Measurements from ENCODE around the gene ZNF385D. TPM values are rescaled to one million over a fixed set of nuclear protein-coding genes. Genes with fewer than 3 reads are reported as not detected.

The ZNF385D gene
- total RNA-seq, 1 donor from 2014 or later: 0.41 TPM

DNA sequence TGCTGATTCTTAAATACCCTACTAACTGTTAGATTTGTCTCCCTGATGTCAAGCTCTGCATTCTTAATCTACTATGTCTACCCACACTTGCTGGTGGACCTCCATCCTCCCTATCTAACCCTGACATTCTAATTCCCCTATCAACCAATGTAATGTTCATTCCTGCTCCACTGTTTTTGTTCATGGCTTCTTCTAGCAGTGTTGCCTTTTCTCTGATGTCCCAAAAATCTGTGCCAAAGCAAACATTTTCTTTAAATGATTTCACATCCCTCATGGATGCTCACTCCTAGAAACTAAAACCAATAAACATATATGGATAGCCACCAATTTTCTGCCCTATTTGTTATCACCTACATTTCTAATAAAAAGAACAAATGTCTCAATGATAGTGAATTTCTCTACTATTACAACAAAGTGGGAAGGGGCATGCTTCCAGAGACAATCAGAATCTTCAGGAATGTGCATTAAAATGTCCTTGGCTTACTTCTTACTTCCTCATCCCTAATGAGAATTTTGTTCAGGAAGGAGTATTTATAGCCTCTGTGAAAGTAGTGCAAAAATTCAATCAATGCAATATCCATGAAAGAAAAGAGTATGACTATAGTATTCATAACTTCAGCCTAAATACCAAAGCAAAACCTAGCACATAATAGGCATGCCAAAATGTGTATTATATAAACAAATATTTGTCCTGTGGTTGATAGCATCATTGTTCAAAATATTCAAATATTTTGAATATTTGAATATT lies 273.3 kb downstream of the ZNF385D start:
- DNase-seq (ENCODE audit: low spot score): no peak
- TF ChIP-seq, protein P1, sequence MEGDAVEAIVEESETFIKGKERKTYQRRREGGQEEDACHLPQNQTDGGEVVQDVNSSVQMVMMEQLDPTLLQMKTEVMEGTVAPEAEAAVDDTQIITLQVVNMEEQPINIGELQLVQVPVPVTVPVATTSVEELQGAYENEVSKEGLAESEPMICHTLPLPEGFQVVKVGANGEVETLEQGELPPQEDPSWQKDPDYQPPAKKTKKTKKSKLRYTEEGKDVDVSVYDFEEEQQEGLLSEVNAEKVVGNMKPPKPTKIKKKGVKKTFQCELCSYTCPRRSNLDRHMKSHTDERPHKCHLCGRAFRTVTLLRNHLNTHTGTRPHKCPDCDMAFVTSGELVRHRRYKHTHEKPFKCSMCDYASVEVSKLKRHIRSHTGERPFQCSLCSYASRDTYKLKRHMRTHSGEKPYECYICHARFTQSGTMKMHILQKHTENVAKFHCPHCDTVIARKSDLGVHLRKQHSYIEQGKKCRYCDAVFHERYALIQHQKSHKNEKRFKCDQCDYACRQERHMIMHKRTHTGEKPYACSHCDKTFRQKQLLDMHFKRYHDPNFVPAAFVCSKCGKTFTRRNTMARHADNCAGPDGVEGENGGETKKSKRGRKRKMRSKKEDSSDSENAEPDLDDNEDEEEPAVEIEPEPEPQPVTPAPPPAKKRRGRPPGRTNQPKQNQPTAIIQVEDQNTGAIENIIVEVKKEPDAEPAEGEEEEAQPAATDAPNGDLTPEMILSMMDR (IDR thresholded peaks at IDR 0.05; ENCODE audit: unreplicated experiment): no peak
- Mint-ChIP-seq H3K9me3 (ENCODE audit: unreplicated experiment) (no peaks in the 10 kb centered on the region), H3K27me3 (ENCODE audit: unreplicated experiment) (peaks cover 4% of the 10 kb centered on the region), H3K36me3 (ENCODE audit: low read depth, unreplicated experiment) (no peaks in the 10 kb centered on the region), H3K4me1 (ENCODE audit: unreplicated experiment) (no peaks in the 10 kb centered on the region), H3K4me3 (ENCODE audit: unreplicated experiment) (no peak overlapping the region), H3K27ac (ENCODE audit: unreplicated experiment) (no peak overlapping the region)

DNA sequence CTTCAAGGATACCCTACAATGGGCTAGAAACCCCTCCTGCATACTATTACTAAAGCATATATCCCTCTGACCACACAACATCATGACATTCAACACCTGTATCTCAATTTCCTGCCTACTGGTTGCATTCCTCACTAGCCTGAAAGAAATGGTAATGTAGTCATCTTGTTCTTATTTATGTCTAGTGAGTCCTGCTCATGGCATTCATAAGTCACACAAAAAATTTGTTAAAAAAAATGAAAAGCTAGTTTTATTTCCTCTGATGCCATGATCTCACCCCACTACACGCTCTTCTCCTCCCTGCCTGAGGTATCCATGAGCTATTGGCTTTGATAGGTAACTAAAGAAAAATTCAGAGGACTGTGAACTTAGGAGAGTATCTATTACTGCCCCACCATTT lies 284.5 kb downstream of the ZNF385D start:
- Mint-ChIP-seq H3K27me3 (ENCODE audit: unreplicated experiment) (no peaks in the 10 kb centered on the region), H3K4me3 (ENCODE audit: unreplicated experiment) (no peak overlapping the region), H3K4me1 (ENCODE audit: unreplicated experiment) (no peaks in the 10 kb centered on the region), H3K36me3 (ENCODE audit: low read depth, unreplicated experiment) (no peaks in the 10 kb centered on the region), H3K9me3 (ENCODE audit: unreplicated experiment) (no peaks in the 10 kb centered on the region), H3K27ac (ENCODE audit: unreplicated experiment) (no peak overlapping the region)
- TF ChIP-seq, protein P1 (IDR thresholded peaks at IDR 0.05; ENCODE audit: unreplicated experiment): no peak
- DNase-seq (ENCODE audit: low spot score): no peak

DNA sequence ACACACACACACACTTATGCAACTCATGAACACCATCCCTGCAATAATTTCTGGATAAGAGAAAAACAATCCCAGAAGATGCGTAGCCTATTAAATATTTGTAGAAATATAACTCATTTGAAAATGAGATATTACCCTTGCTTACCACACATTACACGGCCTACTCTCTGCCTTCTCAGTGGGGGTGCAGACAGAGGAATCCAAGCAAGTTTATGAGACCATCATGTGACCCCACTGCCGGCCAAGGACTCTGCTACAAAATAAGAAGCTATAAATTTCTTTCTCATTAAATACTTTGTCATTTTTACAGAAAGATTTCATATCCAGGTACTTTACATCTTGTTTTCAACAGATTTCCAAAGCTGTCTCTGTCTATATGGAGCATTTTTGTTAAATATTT lies 286.3 kb downstream of the ZNF385D start:
- H3K4me3 Mint-ChIP-seq (ENCODE audit: unreplicated experiment): no peak overlapping the region
- no peaks in the 10 kb centered on the region for H3K27me3 Mint-ChIP-seq (ENCODE audit: unreplicated experiment)
- no peaks in the 10 kb centered on the region for H3K36me3 Mint-ChIP-seq (ENCODE audit: low read depth, unreplicated experiment)
- TF ChIP-seq, protein P1 (IDR thresholded peaks at IDR 0.05; ENCODE audit: unreplicated experiment): no peak
- H3K4me1 Mint-ChIP-seq (ENCODE audit: unreplicated experiment): no peaks in the 10 kb centered on the region
- no peak overlapping the region for H3K27ac Mint-ChIP-seq (ENCODE audit: unreplicated experiment)
- H3K9me3 Mint-ChIP-seq (ENCODE audit: unreplicated experiment): no peaks in the 10 kb centered on the region
- no peak for DNase-seq (ENCODE audit: low spot score)

DNA sequence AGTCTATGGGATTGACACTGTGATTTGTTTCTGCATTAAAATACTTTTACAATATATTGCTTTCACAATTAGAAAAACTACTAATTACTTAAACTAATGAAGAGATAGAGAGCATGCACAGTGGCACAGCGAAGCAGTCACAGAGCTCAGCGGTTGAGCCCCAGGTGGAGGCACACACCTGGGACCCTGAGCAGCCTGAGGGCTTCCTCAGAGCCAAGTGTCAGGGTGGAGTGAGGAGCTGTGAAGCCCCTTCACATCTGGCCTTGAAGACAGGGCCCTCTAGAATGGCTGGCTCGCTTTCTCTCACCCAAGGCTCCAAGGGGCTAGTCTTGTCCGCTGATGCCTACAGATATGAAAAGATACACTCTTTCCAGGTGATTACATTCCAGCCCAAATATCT lies 287.7 kb downstream of the ZNF385D start:
- H3K36me3 Mint-ChIP-seq (ENCODE audit: low read depth, unreplicated experiment): no peaks in the 10 kb centered on the region
- H3K27me3 Mint-ChIP-seq (ENCODE audit: unreplicated experiment): no peaks in the 10 kb centered on the region
- TF ChIP-seq, protein P1 (IDR thresholded peaks at IDR 0.05; ENCODE audit: unreplicated experiment): no peak
- H3K4me1 Mint-ChIP-seq (ENCODE audit: unreplicated experiment): no peaks in the 10 kb centered on the region
- no peak overlapping the region for H3K27ac Mint-ChIP-seq (ENCODE audit: unreplicated experiment)
- DNase-seq (ENCODE audit: low spot score): no peak
- no peak overlapping the region for H3K4me3 Mint-ChIP-seq (ENCODE audit: unreplicated experiment)
- no peaks in the 10 kb centered on the region for H3K9me3 Mint-ChIP-seq (ENCODE audit: unreplicated experiment)

DNA sequence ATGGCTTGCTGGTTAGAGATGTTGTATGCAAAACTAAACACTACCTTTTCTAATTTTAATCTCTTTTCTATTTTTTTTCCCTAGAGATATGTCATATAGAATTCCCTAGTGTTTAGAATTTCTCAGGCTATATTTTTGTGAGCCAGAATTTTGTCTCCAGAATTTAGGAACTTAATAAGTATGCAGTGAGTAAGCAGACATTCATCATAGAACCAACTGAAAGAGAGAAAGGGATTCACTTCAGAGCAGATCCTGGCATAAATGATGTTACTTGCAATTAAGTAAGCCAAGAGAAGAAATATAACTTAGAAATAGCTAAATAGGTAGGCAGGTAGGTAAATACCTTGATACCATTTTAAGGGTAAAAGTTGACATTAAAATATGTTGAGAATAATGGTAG lies 288.9 kb downstream of the ZNF385D start:
- no peak for DNase-seq (ENCODE audit: low spot score)
- Mint-ChIP-seq H3K36me3 (ENCODE audit: low read depth, unreplicated experiment) (no peaks in the 10 kb centered on the region), H3K4me3 (ENCODE audit: unreplicated experiment) (no peak overlapping the region), H3K27me3 (ENCODE audit: unreplicated experiment) (no peaks in the 10 kb centered on the region), H3K27ac (ENCODE audit: unreplicated experiment) (no peak overlapping the region), H3K9me3 (ENCODE audit: unreplicated experiment) (no peaks in the 10 kb centered on the region), H3K4me1 (ENCODE audit: unreplicated experiment) (no peaks in the 10 kb centered on the region)
- TF ChIP-seq, protein P1 (IDR thresholded peaks at IDR 0.05; ENCODE audit: unreplicated experiment): no peak

Measured in endothelial cell (in vitro differentiated cells).